GM18951 (cell line): ENCODE measurements around the gene SVOP.

Source experiments
- POLR2A ChIP-seq: IDR thresholded peaks from 4 replicates; pipeline ENCODE4 v1.6.1; 2011; ENCODE audit warnings: mild to moderate bottlenecking; ENCODE audit not compliant: insufficient read length, insufficient read depth; ENCODE audit errors: extremely low read depth
- in situ Hi-C: fragments of 300-500 bp; cut with MboI; formaldehyde crosslinking; loops from one replicate; pipeline ENCODE4 v1.12.0; 2022; ENCODE audit warnings: low sequenced_read_pairs, mixed read lengths, inconsistent platforms; ENCODE audit not compliant: unreplicated experiment

SVOP gene

DNA sequence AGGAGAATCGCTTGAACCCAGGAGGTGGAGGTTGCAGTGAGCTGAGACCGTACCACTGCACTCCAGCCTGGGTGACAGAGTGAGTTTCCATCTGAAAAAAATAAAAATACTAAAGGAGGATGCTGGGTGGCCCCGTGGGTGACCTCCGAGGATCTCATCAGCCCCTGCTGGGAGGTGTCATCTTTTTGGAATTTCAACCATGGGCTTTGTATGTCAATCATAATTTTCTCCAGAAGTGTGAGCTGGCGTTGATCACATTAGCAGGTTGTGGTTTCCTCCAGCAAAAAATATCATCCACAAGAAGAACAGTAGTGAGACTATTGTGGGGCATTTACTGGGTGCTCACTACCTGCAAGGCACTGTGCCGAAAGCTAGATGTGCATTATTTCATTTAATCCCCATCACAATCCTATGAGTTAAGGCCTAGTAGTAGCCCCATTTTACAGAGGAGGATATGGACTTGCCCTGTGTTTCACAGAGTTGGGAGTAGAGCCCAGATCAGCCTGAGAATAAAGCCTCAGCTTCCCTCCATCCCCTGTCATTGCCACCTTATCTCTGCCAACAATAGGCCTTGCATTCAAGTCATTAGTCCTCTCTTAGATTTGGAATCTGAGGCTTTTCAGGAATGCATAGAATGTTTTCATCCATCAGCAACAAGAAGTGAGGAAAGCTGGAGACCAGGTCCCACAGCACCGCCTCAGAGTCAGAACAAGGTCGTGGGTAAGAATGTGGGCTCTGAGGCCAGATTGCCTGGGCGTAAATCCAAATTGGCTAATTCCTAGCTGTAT, 39.8 kb downstream of the SVOP start:
- no peak for TF ChIP-seq POLR2A
- in situ Hi-C loops = no loop called here

GRCh38 chr12:108977360-108977759, 43.5 kb downstream of the SVOP start:
- in situ Hi-C loops = no loop called here
- TF ChIP-seq POLR2A = no peak

DNA sequence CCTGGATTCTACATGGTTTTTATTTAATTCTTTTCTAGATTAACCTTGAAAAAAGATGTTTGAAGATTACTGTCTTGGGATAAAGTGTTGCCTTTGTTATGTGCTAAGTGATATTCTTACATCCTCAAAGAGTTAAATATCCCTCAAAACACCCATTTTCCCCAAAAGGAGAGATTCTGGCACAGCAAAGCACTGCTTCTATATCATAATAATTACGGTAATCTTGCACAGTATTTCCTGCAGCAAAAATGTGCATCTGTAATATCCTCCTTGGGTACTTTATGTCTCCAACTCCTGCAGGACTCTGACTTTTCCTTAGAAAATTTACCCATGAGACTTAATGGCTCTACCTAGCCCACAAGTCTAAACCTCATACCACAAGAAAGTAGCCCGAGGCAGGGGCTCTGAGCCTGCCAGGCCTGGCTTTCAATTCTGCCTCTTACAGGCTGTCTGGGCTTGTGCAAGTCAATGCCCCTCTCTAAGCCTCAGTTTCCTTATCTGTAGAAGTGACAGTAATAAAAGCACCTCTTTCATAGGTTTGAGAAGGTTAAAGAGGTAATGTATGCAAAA, 45.8 kb downstream of the SVOP start:
- in situ Hi-C loops = no loop called here

GRCh38 chr12:108973629-108974152, 47.2 kb downstream of the SVOP start:
- in situ Hi-C loops = no loop called here
- no peak for TF ChIP-seq POLR2A

More for the DNA sequence above, 45.8 kb downstream of the SVOP start:
- no peak for TF ChIP-seq POLR2A

DNA sequence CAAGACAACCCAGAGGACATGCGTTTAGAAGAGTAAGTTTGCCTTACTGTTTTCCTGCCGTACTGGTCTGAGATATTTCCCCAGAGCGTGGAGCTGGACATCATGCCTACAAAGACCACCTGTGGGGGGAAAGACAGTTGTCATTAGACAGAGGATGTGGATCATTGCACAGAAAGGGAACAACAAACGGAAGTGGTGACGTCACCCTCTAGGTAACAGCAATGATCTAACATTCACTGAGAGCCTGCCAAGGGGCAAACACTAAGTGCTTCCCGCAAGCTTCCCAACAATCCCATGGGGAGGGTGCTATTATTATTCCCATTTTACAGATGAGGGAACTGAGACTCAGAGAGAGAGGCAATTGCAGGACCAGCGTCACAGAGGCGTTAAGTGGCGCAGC, 48.5 kb downstream of the SVOP start:
- no peak for TF ChIP-seq POLR2A
- in situ Hi-C loops = no loop called here

DNA sequence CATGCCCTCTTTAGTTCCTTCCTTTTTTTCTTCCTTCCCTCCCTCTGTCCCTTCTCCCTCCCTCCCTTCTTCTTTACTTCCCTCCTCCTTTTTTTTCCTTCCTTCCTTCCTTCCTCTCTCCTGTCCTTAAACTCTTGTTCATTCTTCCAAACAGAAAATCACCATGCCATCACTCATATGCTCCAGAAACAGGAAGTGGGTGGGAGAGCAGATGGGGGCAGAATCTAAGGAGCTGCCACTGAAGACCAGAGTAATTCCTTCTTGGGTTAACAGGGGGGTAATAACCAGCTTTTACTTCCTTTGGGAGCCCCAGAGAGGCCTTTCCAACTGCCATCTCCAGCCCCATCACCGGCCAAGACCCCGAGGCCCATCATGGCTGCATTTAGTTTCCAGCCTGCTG, 51.2 kb downstream of the SVOP start:
- in situ Hi-C loops = no loop called here
- no peak for TF ChIP-seq POLR2A

- TF ChIP-seq POLR2A = no peak
- in situ Hi-C loops = no loop called here
Measured at GRCh38 chr12:108967869-108968540, 52.9 kb downstream of the SVOP start.

DNA sequence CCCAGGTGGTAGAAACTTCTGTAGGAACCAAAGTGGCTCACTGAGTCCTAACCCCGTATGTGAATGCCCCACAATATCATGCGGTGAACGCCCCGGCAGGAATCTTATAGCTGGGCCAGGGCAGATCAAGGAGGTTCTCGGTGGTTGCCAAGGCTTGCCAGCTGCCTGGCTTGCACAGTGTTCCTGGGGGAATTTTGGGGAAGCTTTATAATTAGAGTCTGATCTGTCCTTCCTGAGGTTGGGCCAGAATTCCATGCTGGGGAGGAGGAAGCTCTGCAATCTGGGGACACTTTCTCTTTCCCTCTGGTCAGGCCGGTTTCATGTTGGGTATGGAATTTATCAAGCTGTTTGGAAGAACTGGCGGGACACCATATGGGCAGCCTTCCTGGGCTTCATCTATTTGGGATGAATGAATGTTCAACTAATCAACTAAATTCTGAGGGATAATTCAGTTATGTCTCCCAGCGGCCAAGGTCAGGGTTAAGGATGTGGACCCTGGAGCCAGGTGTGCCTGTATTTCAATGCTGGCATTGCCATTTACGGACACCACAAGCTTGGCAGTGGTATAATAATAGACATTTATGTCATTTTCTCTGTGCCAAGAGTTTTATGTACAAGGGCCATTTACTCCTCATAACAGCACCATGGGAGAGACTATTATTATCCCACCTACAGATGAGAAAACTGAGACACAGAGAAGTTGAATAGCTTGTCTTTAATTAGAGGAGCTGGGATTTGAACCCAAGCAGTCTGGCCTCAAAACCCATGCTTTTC, 54.3 kb downstream of the SVOP start:
- TF ChIP-seq POLR2A = no peak

GRCh38 chr12:108965886-108966285, 55.0 kb downstream of the SVOP start:
- no peak for TF ChIP-seq POLR2A
- in situ Hi-C loops = no loop called here

More for the DNA sequence above, 54.3 kb downstream of the SVOP start:
- in situ Hi-C loops = no loop called here

DNA sequence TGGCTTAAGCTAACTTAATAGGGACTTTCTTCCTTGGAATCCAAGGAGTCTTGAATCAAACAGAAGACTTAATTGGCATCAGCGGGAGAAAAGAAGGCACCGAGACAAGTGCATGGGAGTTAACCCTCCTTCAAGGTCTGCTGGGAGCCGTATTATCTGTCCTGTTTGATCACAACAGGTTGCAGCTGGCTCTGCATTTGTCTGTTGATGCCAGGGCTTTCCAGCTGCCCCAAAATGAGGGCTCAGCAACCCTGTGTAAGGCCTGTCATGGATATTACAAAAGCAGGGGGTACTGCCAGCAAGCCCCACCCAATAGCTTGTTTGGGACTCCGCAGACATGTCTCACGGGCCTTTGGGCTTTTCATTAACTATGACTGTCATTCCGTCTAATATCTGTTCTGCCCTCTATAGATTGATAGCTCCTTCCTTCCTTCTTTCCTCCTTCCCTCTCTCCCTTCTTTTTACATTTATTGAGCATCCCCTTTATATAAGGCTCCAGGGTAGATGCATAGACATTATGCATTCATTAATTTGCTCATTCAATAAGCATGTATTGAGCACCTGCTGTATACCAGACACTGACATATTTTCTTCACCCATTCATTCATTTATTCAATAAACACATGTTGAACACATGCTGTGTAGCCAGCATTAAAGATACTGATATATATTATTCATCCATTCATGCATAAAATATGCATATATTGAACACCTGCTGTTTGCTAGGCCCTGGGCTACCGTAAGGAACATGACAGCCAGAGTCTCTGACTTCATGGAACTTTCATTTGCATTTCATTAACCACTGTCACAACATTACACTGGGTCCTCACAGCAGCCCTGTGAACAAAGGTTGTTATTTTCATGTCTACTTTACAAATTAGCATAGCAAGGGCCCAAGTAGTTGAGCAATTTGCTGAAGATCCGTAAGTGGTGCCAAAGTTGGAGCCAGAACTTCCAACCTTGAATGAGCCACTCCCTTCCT, 56.2 kb downstream of the SVOP start:
- TF ChIP-seq POLR2A = no peak
- in situ Hi-C loops = no loop called here

GRCh38 chr12:108962256-108962655, 58.6 kb downstream of the SVOP start:
- in situ Hi-C loops = no loop called here
- no peak for TF ChIP-seq POLR2A
